ENCODE measurements around the gene KIF26B.

GRCh38 chr1:245748240-245748639, 593.5 kb downstream of the KIF26B start:
- no peak for TF ChIP-seq CTCF (IDR thresholded peaks at IDR 0.05)
- no peak for TF ChIP-seq POLR2A (IDR thresholded peaks at IDR 0.05)
